ENCODE data around the gene EMD. TPM values are rescaled to one million over a fixed set of nuclear protein-coding genes. Genes with fewer than 3 reads are reported as not detected.
A peak's percentile ranks its signal among the peaks of the same experiment; 100 is the strongest.

EMD gene
- total RNA-seq, 1 donor from 2014 or later: 49.3 TPM

- no peak for ATAC-seq
Measured at GRCh38 chrX:154355776-154356140, 23.3 kb upstream of the EMD start.

GRCh38 chrX:154356596-154356995 is 22.5 kb upstream of the EMD start:
- no peak for ATAC-seq

GRCh38 chrX:154357205-154357604 is 21.9 kb upstream of the EMD start:
- ATAC-seq: no peak

GRCh38 chrX:154358011-154358410 is 21.1 kb upstream of the EMD start:
- peak; percentile 14 for ATAC-seq

GRCh38 chrX:154358829-154359228 is 20.3 kb upstream of the EMD start:
- ATAC-seq: no peak

GRCh38 chrX:154359362-154360154 is 19.5 kb upstream of the EMD start:
- no peak for ATAC-seq

- ATAC-seq: no peak
Measured at GRCh38 chrX:154360155-154360713, 18.9 kb upstream of the EMD start.

GRCh38 chrX:154362085-154362742 is 16.9 kb upstream of the EMD start:
- no peak for ATAC-seq

- no peak for ATAC-seq
Measured at GRCh38 chrX:154363706-154364439, 15.2 kb upstream of the EMD start.

GRCh38 chrX:154365052-154365600 is 14.0 kb upstream of the EMD start:
- no peak for ATAC-seq

- no peak for ATAC-seq
Measured at GRCh38 chrX:154365997-154366665, 13.0 kb upstream of the EMD start.

- ATAC-seq: peak; percentile 7
Measured at GRCh38 chrX:154366666-154367055, 12.4 kb upstream of the EMD start.

- no peak for ATAC-seq
Measured at GRCh38 chrX:154367474-154368308, 11.4 kb upstream of the EMD start.

GRCh38 chrX:154368630-154369448 is 10.3 kb upstream of the EMD start:
- ATAC-seq: peak; percentile 61

- ATAC-seq: peak; percentile 40
Measured at GRCh38 chrX:154369449-154370299, 9.4 kb upstream of the EMD start.

- ATAC-seq: no peak
Measured at GRCh38 chrX:154370300-154371016, 8.6 kb upstream of the EMD start.

GRCh38 chrX:154371017-154371788 is 7.9 kb upstream of the EMD start:
- peak; percentile 66 for ATAC-seq

GRCh38 chrX:154371789-154372300 is 7.2 kb upstream of the EMD start:
- peak; percentile 0 for ATAC-seq
